ENCODE results near the gene EN1.

Gene EN1

GRCh38 chr2:118836411-118836930, 11.0 kb downstream of the EN1 start:
- H3K9ac ChIP-seq (ENCODE audit: low read length in 5 of 5), result peak overlapping the region in 1 of 5 donors; percentile 65
- H3K4me1 ChIP-seq (ENCODE audit: control insufficient read depth in 5 of 5, insufficient read depth in 5 of 5, low read length in 5 of 5), result peaks cover 2 to 28% (median 21%) of the 10 kb centered on the region in 5 donors
- no peak overlapping the region for H3K27ac ChIP-seq (ENCODE audit: low read depth, low read length)
- H3K27me3 ChIP-seq (ENCODE audit: control insufficient read depth in 5 of 5, insufficient read depth in 4 of 5, low read length in 5 of 5), result peaks cover 5 to 59% (median 40%) of the 10 kb centered on the region in 5 donors
- no peaks in the 10 kb centered on the region for H3K9me3 ChIP-seq (ENCODE audit: control insufficient read depth in 5 of 5, low read length in 5 of 5)
- H3K36me3 ChIP-seq (ENCODE audit: control insufficient read depth in 5 of 5, insufficient read depth in 5 of 5, low read length in 5 of 5), result no peaks in the 10 kb centered on the region
- peak overlapping the region; percentile 59 to 81 (median 63) for H3K4me3 ChIP-seq (ENCODE audit: low read depth in 1 of 5, low read length in 5 of 5)

GRCh38 chr2:118835746-118836410, 11.6 kb downstream of the EN1 start:
- no peaks in the 10 kb centered on the region for H3K36me3 ChIP-seq (ENCODE audit: control insufficient read depth in 5 of 5, insufficient read depth in 5 of 5, low read length in 5 of 5)
- no peak overlapping the region for H3K27ac ChIP-seq (ENCODE audit: low read depth, low read length)
- peak overlapping the region in 3 of 5 donors; percentile 21 to 65 (median 35) for H3K9ac ChIP-seq (ENCODE audit: low read length in 5 of 5)
- H3K9me3 ChIP-seq (ENCODE audit: control insufficient read depth in 5 of 5, low read length in 5 of 5), result no peaks in the 10 kb centered on the region
- peaks cover 5 to 55% (median 36%) of the 10 kb centered on the region in 5 donors for H3K27me3 ChIP-seq (ENCODE audit: control insufficient read depth in 5 of 5, insufficient read depth in 4 of 5, low read length in 5 of 5)
- peak overlapping the region; percentile 59 to 81 (median 63) for H3K4me3 ChIP-seq (ENCODE audit: low read depth in 1 of 5, low read length in 5 of 5)
- H3K4me1 ChIP-seq (ENCODE audit: control insufficient read depth in 5 of 5, insufficient read depth in 5 of 5, low read length in 5 of 5), result peaks cover 2 to 22% (median 17%) of the 10 kb centered on the region in 5 donors

- H3K4me1 ChIP-seq (ENCODE audit: control insufficient read depth in 5 of 5, insufficient read depth in 5 of 5, low read length in 5 of 5), result peaks cover 2 to 23% (median 20%) of the 10 kb centered on the region in 5 donors
- H3K27me3 ChIP-seq (ENCODE audit: control insufficient read depth in 5 of 5, insufficient read depth in 4 of 5, low read length in 5 of 5), result peaks cover 5 to 53% (median 36%) of the 10 kb centered on the region in 5 donors
- H3K4me3 ChIP-seq (ENCODE audit: low read depth in 1 of 5, low read length in 5 of 5), result peak overlapping the region; percentile 54 to 81 (median 63)
- no peak overlapping the region for H3K27ac ChIP-seq (ENCODE audit: low read depth, low read length)
- no peaks in the 10 kb centered on the region for H3K36me3 ChIP-seq (ENCODE audit: control insufficient read depth in 5 of 5, insufficient read depth in 5 of 5, low read length in 5 of 5)
- no peaks in the 10 kb centered on the region for H3K9me3 ChIP-seq (ENCODE audit: control insufficient read depth in 5 of 5, low read length in 5 of 5)
- peak overlapping the region in 4 of 5 donors; percentile 13 to 65 (median 28) for H3K9ac ChIP-seq (ENCODE audit: low read length in 5 of 5)
Measured at GRCh38 chr2:118834901-118835745, 12.3 kb downstream of the EN1 start.

- Histone ChIP-seq H3K9me3 (ENCODE audit: control insufficient read depth in 5 of 5, low read length in 5 of 5) (no peaks in the 10 kb centered on the region), H3K36me3 (ENCODE audit: control insufficient read depth in 5 of 5, insufficient read depth in 5 of 5, low read length in 5 of 5) (no peaks in the 10 kb centered on the region), H3K9ac (ENCODE audit: low read length in 5 of 5) (no peak overlapping the region), H3K4me1 (ENCODE audit: control insufficient read depth in 5 of 5, insufficient read depth in 5 of 5, low read length in 5 of 5) (peaks cover 2 to 23% (median 20%) of the 10 kb centered on the region in 5 donors), H3K4me3 (ENCODE audit: low read depth in 1 of 5, low read length in 5 of 5) (no peak overlapping the region), H3K27me3 (ENCODE audit: control insufficient read depth in 5 of 5, insufficient read depth in 4 of 5, low read length in 5 of 5) (peaks cover 5 to 51% (median 37%) of the 10 kb centered on the region in 5 donors), H3K27ac (ENCODE audit: low read depth, low read length) (no peak overlapping the region)
Measured at GRCh38 chr2:118834440-118834810, 13.0 kb downstream of the EN1 start.

- no peak overlapping the region for H3K9ac ChIP-seq (ENCODE audit: low read length in 5 of 5)
- H3K27me3 ChIP-seq (ENCODE audit: control insufficient read depth in 5 of 5, insufficient read depth in 4 of 5, low read length in 5 of 5), result peaks cover 5 to 47% (median 37%) of the 10 kb centered on the region in 5 donors
- H3K27ac ChIP-seq (ENCODE audit: low read depth, low read length), result no peak overlapping the region
- H3K4me1 ChIP-seq (ENCODE audit: control insufficient read depth in 5 of 5, insufficient read depth in 5 of 5, low read length in 5 of 5), result peaks cover 2 to 23% (median 20%) of the 10 kb centered on the region in 5 donors
- H3K4me3 ChIP-seq (ENCODE audit: low read depth in 1 of 5, low read length in 5 of 5), result no peak overlapping the region
- H3K9me3 ChIP-seq (ENCODE audit: control insufficient read depth in 5 of 5, low read length in 5 of 5), result no peaks in the 10 kb centered on the region
- H3K36me3 ChIP-seq (ENCODE audit: control insufficient read depth in 5 of 5, insufficient read depth in 5 of 5, low read length in 5 of 5), result no peaks in the 10 kb centered on the region
Measured at GRCh38 chr2:118833716-118834439, 13.6 kb downstream of the EN1 start.

GRCh38 chr2:118832791-118833715, 14.4 kb downstream of the EN1 start:
- Histone ChIP-seq H3K9ac (ENCODE audit: low read length in 5 of 5) (no peak overlapping the region), H3K4me3 (ENCODE audit: low read depth in 1 of 5, low read length in 5 of 5) (no peak overlapping the region), H3K36me3 (ENCODE audit: control insufficient read depth in 5 of 5, insufficient read depth in 5 of 5, low read length in 5 of 5) (no peaks in the 10 kb centered on the region), H3K27ac (ENCODE audit: low read depth, low read length) (no peak overlapping the region), H3K4me1 (ENCODE audit: control insufficient read depth in 5 of 5, insufficient read depth in 5 of 5, low read length in 5 of 5) (peaks cover under 1 to 23% (median 20%) of the 10 kb centered on the region in 5 donors), H3K27me3 (ENCODE audit: control insufficient read depth in 5 of 5, insufficient read depth in 4 of 5, low read length in 5 of 5) (peaks cover 5 to 41% (median 34%) of the 10 kb centered on the region in 5 donors), H3K9me3 (ENCODE audit: control insufficient read depth in 5 of 5, low read length in 5 of 5) (no peaks in the 10 kb centered on the region)

GRCh38 chr2:118832071-118832790, 15.2 kb downstream of the EN1 start:
- peaks cover 5 to 35% (median 30%) of the 10 kb centered on the region in 5 donors for H3K27me3 ChIP-seq (ENCODE audit: control insufficient read depth in 5 of 5, insufficient read depth in 4 of 5, low read length in 5 of 5)
- no peak overlapping the region for H3K27ac ChIP-seq (ENCODE audit: low read depth, low read length)
- H3K4me3 ChIP-seq (ENCODE audit: low read depth in 1 of 5, low read length in 5 of 5), result no peak overlapping the region
- H3K36me3 ChIP-seq (ENCODE audit: control insufficient read depth in 5 of 5, insufficient read depth in 5 of 5, low read length in 5 of 5), result no peaks in the 10 kb centered on the region
- H3K4me1 ChIP-seq (ENCODE audit: control insufficient read depth in 5 of 5, insufficient read depth in 5 of 5, low read length in 5 of 5), result peaks cover 0 to 23% (median 20%) of the 10 kb centered on the region in 5 donors
- no peak overlapping the region for H3K9ac ChIP-seq (ENCODE audit: low read length in 5 of 5)
- H3K9me3 ChIP-seq (ENCODE audit: control insufficient read depth in 5 of 5, low read length in 5 of 5), result no peaks in the 10 kb centered on the region

GRCh38 chr2:118830881-118831280, 16.6 kb downstream of the EN1 start:
- no peak overlapping the region for H3K9ac ChIP-seq (ENCODE audit: low read length in 5 of 5)
- peaks cover 0 to 17% (median 13%) of the 10 kb centered on the region in 5 donors for H3K4me1 ChIP-seq (ENCODE audit: control insufficient read depth in 5 of 5, insufficient read depth in 5 of 5, low read length in 5 of 5)
- H3K36me3 ChIP-seq (ENCODE audit: control insufficient read depth in 5 of 5, insufficient read depth in 5 of 5, low read length in 5 of 5), result no peaks in the 10 kb centered on the region
- no peaks in the 10 kb centered on the region for H3K9me3 ChIP-seq (ENCODE audit: control insufficient read depth in 5 of 5, low read length in 5 of 5)
- no peak overlapping the region for H3K4me3 ChIP-seq (ENCODE audit: low read depth in 1 of 5, low read length in 5 of 5)
- H3K27me3 ChIP-seq (ENCODE audit: control insufficient read depth in 5 of 5, insufficient read depth in 4 of 5, low read length in 5 of 5), result peaks cover 5 to 37% (median 22%) of the 10 kb centered on the region in 5 donors
- no peak overlapping the region for H3K27ac ChIP-seq (ENCODE audit: low read depth, low read length)
